Kidney glomerular epithelial cell (primary cell): ENCODE measurements around the gene ARHGAP21.

Source experiments
- DNase-seq: peaks from one replicate; lab custom pipeline; 2025; lab: John Stamatoyannopoulos, UW

ARHGAP21 gene

GRCh38 chr10:24533981-24534380 is 189.7 kb downstream of the ARHGAP21 start:
- DNase-seq, result no peak
